ACHN (cell line): ENCODE data around the gene GTSF1L.
A peak's percentile ranks its signal among the peaks of the same experiment; 100 is the strongest.

Experiments used
- DNase-seq: peaks from one replicate; pipeline ENCODE4 v3.0.0-alpha.2; 2015
- in situ Hi-C: cut with HindIII; loops from 2 replicates; pipeline ENCODE4 v1.10.0; 2017; ENCODE audit warnings: low sequenced_read_pairs, low pct_ligation_motif_present, low pct_unique_long_range_greater_than_20kb

The GTSF1L gene

DNA sequence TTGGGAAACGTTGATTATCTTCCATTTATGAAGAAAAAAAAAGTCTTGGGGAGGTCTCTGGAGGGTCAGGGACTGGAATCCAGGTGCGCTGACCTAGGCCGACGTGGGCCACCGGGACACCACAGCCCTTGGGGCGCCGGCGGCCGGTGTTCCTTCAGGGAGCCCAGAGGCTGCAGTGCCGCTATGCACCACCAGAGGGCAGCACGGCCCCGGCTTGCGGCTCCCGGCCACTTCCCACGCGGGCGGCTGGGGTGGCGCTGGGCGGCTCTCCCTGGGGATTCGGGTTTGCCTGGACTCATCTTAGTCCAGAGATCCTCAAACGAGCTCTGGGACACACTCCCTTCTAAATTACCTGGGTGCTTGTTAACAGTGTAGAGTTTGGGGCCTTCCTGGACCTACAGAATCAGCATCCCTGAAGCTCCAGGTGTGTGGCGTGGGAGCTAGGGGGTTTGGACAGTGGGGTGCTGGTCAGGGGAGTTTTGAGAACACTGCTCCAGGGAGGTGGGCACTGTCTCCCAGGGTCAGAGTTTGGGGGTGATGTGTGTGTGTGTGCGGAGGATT lies 23.0 kb upstream of the GTSF1L start:
- DNase-seq = peak; percentile 49
- in situ Hi-C loops = no loop called here

DNA sequence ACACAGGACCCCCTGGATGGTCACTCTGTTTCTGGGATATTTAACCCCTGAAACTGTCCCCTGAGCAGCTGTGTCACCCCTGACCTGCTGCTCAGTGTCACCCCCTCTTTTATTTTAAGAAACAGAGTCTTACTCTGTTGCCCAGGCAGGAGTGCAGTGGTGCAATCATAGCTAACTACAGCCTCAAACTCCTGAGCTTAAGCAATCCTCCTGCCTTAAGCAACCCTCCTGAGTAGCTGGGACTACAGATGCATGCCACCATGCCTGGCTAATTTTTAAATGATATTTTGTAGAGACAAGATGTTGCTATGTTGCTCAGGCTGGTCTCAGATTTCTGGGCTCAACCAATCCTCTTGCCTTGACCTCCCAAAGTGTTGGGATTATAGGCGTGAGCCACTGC lies 21.5 kb upstream of the GTSF1L start:
- no peak for DNase-seq
- in situ Hi-C loops = no loop called here

DNA sequence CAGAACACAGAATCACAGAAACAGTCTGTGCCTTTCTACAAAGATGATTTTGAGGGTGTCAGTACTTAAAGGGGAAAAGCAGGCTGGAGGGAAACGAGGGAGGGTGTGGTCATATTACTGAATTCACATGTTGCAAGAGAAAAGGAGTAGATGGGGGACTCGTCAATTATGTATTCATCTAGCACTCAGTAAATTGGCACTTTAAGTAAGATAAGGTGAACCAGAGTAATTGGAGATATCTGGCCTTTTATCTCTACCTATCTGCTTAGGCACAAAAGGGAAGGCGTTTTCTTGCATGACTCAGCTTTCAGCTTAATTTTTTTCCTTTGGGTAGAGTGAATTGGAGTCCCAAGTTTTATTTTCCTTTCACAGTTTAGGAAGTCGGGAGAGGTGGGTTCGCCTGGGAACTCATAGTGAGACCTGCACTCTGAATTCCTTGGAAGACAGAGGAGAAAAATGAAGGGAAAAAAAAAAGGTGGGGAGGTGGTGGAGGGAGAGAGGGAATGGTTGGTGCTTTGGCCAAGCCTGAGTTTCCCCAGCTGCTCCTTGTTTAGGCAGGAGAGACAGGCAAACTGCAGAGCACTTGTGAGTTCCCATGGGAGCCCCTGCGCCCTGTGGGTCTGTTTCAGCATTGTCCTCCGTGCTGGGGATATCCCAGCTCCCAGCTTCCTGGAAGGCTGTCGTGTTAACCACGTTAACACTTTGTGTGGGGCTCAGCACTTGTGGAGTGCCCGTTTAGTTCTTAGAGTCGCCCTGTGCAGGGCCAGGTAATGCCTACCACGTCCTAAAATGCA lies 19.7 kb upstream of the GTSF1L start:
- in situ Hi-C loops = no loop called here
- no peak for DNase-seq

DNA sequence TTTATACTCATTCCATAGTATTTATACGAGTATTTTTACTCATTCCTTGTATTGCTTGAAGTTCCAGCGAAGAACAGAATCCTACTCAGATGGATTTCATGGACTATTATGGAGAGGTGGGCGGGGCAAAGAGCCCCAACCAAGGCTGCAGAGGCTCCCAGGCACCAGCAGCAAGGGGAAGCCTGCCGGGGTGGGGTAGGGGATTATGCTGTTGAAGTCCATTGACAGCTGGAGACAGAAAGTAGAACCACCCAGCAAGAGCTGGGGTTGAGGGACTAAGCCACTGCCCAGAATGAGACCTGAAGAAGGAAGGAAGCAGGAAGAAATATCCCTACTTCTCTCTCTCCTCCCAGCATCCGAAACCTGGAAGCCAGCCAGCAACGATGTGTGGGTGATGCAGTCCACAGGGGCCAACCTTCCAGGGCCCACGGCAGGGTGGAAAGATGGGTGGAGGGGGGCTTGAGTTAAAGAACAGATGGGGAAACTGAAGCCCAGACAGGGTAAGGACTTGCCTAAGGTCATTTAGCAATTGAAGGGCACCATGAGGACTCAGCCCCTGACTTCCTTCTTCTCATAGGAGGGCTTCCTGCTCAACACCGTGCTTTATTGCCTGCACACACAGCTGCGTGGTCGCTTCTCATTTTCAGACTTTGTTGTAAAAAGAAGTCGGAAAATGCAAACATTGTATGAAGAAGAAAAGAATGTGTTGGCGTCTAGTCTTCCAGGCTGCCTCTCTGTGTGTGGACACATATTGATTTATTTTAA lies 18.3 kb upstream of the GTSF1L start:
- no peak for DNase-seq
- in situ Hi-C loops = no loop called here

DNA sequence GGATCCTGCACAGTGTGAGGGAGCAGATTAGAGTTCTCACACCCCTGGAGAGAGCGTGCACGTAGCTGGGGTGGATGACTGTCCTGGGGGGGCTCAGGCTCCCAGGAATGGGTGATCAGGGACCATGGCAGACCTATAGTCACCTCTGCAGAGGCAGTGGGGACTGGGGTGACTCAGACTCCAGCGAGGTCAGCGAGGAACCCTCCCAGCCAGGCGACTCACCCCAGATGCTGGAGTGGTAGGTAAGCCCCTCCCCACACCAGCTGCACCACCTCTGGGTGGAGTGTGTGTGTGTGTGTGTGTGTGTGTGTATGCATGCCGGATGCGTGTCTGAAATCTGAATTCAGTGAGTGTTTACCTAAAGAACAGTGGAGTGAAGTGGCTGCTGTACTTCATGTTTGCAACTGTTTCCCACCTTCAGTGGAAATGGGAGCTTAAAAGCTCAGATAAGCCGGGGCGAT lies 17.4 kb upstream of the GTSF1L start:
- in situ Hi-C loops = no loop called here
- no peak for DNase-seq

DNA sequence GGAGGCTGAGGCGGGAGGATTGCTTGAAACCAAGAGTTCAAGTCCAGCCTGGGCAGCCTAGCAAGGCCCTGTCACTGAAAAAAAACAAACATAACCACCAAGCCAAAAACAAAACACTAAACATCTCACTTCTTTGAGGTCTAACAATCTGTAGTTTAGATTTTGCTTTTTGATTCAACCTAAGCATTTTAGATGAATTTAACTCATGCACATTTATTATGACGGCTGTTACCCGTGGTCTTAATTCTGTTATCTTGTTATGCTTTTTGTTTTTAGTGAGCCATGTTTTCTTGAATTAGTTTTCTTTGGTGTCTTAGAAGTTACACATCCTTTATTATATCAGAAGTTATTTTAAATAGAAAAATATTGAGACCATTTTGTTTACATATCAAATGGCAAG lies 13.8 kb upstream of the GTSF1L start:
- in situ Hi-C loops = no loop called here
- DNase-seq = no peak

DNA sequence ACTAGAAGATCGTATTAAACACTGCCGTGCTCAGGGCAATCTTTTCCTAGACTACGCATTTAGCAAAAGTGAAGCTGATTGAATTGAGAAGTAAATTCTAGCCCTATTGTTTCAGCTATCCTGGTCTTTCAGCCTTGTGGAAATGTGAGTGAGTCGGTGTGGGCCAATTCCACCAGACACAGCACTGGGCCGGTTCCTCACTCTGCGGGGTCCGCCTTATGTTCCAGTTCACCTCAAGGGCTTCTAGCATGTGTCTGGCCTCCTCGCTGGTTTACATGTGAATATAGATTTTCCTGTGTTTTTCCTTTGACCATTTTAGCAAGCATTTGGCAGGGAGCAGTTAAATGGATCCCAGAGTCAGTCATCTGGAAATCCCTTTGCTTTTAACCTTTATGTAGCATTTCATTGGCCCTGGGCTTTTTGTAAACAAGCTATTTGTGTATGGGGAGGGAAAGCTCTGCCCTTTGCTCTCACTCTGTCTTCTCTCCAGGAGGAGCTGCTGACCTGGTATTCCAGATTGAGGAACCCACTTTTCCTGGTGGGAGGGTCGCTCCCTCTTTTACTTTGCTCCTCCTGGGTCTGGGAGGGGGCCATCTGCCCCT lies 12.4 kb upstream of the GTSF1L start:
- in situ Hi-C loops = no loop called here
- no peak for DNase-seq

DNA sequence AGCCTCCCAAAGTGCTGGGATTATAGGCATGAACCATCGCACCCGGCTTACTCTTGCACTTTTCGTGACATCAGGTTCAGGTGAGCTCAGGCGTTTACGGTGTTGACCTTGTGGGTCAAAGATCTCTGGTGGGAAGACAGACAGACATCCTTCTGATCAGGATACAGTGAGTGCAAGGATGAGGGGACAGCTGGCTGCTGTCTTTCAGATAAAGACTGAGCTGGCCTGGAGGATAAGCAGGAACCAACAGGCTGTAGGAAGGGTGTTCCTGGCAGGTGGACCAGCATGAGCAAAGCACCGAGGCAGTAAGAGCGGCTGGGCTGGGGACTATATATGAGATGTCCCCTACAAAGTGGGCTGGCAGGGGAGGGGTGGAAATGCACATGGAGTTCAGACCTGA lies 11.1 kb upstream of the GTSF1L start:
- in situ Hi-C loops = no loop called here
- no peak for DNase-seq

DNA sequence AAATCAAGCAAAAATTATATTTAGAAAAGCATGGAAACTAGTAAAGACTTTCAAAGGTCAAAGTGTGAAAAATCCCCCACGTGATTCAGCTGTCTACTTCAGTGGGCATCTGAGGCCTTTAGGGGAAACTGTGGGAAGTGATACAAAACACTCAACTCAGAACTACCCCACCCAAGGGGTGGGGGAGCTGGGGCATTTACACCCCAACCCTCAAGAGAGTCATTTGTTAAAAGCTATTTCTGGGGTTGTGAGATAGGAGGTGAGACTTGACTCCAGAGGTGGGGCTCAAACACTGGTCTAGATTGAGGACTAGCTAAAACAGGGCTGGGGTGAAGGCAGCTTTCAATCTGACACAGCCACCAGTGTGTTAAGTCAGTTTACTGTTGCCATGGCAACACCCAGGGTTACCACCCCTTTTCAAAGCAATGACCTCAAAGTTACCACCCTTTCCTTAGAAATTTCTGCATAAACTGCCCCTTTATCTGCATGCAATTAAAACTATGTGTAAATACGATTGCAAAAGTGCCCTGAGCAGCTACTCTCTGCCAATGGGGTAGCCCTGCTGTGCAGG lies 9.9 kb upstream of the GTSF1L start:
- in situ Hi-C loops = no loop called here
- DNase-seq = no peak

DNA sequence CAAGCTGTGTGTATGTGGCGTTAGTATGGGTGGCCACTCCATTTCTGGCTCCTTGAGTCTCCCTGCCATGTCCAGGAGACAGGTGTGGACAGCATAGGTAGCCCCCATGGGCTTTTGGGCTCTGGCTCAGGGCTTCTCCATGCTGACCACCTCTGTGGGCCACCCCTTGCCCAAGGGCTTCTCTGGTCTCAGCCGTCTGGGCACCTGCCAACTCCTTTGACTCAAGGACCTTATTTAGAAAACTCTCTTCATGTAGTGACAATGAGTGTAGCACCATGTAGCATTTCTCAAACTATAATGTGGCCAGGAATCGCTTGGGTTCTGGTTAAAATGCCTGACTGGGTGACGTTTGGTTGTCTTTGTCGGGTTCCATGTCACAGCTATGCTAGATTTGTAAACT lies 5.1 kb upstream of the GTSF1L start:
- no peak for DNase-seq
- in situ Hi-C loops = no loop called here

DNA sequence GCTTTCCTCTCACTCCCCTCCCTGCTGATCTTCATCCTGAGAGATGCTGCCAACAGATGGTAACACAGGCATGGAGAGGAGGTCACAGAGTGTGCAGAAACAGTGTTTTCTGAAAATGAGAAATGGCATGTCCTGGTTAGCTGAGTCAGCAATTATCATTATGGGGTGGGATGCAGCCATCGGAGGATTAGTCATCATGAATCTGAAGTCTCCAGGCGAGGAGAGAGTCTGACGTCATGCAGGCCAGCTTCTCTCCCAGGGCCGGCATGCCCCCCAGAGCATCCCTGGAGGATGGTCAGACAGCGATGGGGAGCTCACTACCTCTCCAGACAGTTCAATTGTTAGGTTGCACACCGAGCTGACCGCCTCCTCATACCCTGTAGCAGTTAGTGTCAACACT lies 4.7 kb upstream of the GTSF1L start:
- no peak for DNase-seq
- in situ Hi-C loops = no loop called here

DNA sequence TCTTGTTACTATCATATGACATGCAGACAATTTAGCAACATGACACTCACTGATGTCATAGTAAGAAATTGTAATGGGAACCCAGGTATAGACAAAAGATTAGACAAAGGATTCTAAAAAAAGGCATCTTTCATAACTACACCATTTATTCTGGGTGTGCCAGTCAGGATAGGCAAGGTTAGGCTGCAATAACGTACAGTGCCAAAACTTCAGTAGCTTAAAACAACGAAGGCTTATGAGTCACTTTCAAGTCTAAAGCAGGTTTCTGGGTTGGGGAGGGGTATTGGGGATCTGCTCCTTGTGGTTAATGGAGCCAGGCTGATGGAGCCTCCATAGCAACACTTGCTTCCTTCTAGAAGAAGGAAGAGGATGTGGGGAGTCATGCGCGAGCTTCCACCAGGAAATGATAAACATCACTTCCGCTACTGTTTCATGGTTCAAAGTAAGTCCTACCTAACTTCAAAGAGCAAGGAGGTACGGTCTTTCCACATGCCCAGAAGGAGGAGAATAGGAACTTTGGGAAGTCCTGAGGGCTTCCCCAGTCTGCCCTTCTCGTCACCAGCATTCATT lies 2.0 kb upstream of the GTSF1L start:
- in situ Hi-C loops = no loop called here
- no peak for DNase-seq

DNA sequence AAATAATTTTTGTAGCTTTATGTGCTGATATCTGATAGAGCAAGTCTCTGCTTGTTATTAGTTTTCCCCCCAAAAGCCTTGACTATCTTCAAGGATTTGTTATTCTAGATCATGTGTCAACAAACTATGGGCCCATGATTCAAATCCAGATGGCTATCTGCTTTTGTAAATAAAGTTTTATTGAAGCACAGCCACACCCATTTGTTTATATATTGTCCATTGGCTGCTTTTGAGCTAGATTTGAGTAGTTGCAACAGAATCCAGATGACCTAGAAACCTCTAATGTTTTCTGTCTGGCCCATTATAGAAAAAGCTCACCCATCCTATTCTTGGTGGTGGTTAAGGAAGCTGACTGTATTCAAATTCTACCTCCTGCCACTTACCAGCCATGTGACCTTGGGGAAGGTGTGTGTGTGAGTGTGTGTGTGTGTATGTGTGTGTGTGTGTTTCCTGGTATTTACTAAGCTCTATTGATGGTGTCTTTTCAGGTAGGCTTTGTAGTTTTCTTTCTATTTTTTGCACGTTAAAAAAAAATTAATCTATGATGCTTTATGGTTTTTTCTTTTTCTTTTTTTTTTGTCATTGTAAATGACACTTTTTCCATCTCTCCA lies 1.3 kb upstream of the GTSF1L start:
- in situ Hi-C loops = no loop called here
- DNase-seq = no peak

DNA sequence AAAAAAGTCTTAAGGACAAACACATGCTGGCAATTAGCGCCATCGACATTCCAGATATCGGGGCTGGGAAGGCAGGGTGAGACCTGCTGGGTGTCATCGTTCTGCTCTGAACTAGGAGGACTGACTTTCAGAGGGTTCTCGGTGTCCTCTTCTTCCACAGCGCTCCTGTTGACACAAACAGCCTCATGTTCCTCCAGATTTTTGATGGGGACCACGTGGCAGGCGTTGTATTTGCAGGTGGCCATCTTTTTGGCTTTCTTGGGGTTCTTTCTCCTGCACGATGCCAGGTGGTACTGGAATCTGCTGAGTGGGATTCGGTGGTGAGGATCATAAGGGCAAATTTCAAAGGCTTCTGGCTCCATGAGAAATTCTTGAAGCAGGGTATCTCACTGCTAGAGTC lies 469 bp downstream of the GTSF1L start:
- in situ Hi-C loops = no loop called here
- no peak for DNase-seq

DNA sequence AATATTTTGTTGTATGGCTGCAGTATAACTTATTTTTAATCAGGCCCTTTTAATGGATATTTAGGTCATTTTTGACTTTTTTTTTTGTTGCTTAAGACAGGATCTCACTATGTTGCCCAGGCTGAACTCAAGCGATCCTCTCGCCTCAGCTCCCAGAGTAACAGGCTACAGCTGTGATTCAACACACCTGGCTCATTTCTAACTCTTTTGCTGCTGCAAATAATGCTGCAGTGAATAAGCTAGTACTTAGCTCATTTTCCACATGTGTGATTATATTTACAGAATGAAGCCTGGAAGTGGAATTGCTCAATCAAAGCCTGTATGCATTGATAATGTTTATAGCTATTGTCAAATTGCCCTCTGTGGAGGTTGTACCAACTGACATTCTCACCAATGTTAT lies 1.1 kb downstream of the GTSF1L start:
- in situ Hi-C loops = no loop called here
- DNase-seq = no peak

DNA sequence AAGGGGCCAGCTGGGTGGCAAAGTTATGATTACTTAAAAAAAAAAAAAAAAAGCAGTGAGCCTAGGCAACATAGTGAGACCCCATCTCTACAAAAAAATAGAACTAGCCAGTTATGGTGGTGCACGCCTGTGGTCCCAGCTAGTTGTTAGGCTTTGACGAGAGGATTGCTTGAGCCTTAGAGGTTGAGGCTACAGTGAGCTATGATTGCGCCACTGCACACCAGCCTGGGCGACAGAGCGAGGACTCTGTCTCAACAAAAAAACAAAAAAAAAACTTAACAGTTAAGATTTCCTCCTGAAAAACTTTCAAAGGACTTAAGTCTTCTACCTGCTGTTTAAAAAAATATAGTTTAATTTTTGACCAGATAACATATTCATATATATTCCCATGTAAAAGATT lies 2.4 kb downstream of the GTSF1L start:
- in situ Hi-C loops = no loop called here
- no peak for DNase-seq

DNA sequence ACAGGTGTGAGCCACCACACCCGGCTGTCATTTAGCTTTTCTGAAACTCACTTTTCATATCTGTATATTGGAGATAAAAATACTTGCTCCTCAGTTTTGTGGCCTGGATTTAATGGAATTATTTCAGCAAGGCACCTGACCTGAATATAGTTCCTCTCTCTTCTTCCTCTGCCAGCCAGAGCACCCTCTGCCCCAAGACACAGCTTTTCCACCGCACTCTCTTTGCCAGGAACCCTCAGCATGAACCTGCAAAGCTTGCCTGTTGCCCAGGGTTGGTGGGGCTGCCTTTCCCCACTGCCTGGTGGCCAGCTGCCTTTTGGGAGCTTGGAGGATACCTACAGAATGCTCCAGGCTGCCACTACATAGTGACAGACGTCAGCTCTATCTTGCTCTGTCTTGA lies 3.1 kb downstream of the GTSF1L start:
- in situ Hi-C loops = no loop called here
- no peak for DNase-seq

DNA sequence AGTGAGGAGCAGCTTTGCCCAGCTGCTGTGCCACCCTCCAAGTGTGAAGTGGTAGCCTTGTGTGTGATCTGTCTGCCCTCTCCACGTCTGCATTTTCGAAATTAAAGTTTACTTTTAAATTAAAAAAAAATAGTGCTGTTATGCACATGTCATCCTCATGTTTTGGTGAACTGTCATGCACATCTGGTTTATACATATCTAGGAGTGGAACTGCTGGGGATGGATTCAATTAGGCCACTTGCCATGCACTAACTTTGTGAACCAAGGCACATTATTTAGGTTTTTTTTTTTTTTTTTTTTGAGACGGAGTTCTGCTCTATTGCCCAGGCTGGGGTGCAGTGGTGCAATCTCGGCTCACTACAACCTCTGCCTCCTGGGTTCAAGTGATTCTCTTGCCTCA lies 3.6 kb downstream of the GTSF1L start:
- no peak for DNase-seq
- in situ Hi-C loops = no loop called here

DNA sequence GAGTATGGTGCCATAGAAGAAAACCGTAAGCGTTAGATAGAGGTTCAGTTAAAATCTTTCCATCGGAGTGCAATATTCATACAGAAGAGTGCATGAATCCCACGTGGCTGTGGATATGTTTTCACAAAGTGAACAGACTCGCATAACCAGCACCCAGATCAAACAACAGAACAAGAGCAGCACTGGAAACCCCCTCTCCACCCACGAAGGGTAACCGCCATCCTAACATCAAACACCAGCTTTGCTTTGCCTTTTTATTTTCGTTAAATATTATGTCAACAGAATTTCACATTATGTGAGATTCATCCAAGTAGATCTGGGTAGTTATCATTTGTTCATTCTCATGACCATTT lies 4.7 kb downstream of the GTSF1L start:
- no peak for DNase-seq
- in situ Hi-C loops = no loop called here
